ENCODE data around the gene SH3RF1.

- TF ChIP-seq ZNF396 (CRISPR knock-in tag; IDR thresholded peaks at IDR 0.05; ENCODE audit: borderline replicate concordance) (no peak), E2F5 (CRISPR knock-in tag; IDR thresholded peaks at IDR 0.05) (no peak), CTCF (IDR thresholded peaks at IDR 0.05) (no peak), SMAD3 (CRISPR knock-in tag; IDR thresholded peaks at IDR 0.05; ENCODE audit: borderline replicate concordance) (no peak), JUN (CRISPR knock-in tag; IDR thresholded peaks at IDR 0.05) (no peak), SP1 (CRISPR knock-in tag; conservative IDR thresholded peaks at IDR 0.05) (no peak), ZNF416 (CRISPR knock-in tag; IDR thresholded peaks at IDR 0.05) (no peak), MAX (CRISPR knock-in tag; IDR thresholded peaks at IDR 0.05) (no peak)
These were observed 49.1 kb downstream of the SH3RF1 start for GRCh38 chr4:169221662-169222061.
